Esophagus (tissue), 2 donors: ENCODE results near the gene AZIN2. TPM values are rescaled to one million over a fixed set of nuclear protein-coding genes. Genes with fewer than 3 reads are reported as not detected.
"Not testable (repeated sequence)": the region's sequence is repeated elsewhere in the genome, so short reads cannot be mapped to it uniquely, and the experiment has no call there.

Source experiments
- H3K27ac ChIP-seq, 2 donors: one replicate each; pipeline ENCODE4 v1.5.1; 2013; ENCODE audit warnings: low read depth in 2 of 2, mild to moderate bottlenecking in 2 of 2, inconsistent platforms in 1 of 2, low read length in 1 of 2, moderate library complexity in 1 of 2
- H3K27me3 ChIP-seq, 2 donors: one replicate each; pipeline ENCODE4 v1.6.1; 2013; ENCODE audit warnings: low read length in 2 of 2, control low read depth in 1 of 2, mild to moderate bottlenecking in 1 of 2; ENCODE audit not compliant: insufficient read depth in 2 of 2, control insufficient read depth in 1 of 2
- H3K36me3 ChIP-seq, 2 donors: one replicate each; pipeline ENCODE4 v1.6.1; 2013; ENCODE audit warnings: low read length in 1 of 2; ENCODE audit not compliant: control insufficient read depth in 2 of 2, insufficient read depth in 2 of 2
- H3K4me1 ChIP-seq, 2 donors: one replicate each; pipeline ENCODE4 v1.6.1; 2013; ENCODE audit warnings: low read length in 1 of 2; ENCODE audit not compliant: control insufficient read depth in 2 of 2, insufficient read depth in 2 of 2
- H3K4me3 ChIP-seq, 2 donors: one replicate each; pipeline ENCODE4 v1.5.1; 2013; ENCODE audit warnings: low read length in 2 of 2, mild to moderate bottlenecking in 2 of 2, low read depth in 1 of 2, moderate library complexity in 1 of 2
- H3K9me3 ChIP-seq, 2 donors: one replicate each; pipeline ENCODE4 v1.6.1; 2013; ENCODE audit warnings: mild to moderate bottlenecking in 2 of 2, low read depth in 1 of 2, low read length in 1 of 2, moderate library complexity in 1 of 2; ENCODE audit not compliant: control insufficient read depth in 2 of 2, insufficient read depth in 1 of 2
- WGBS, 2 donors: extraction: QIAGEN DNeasy Blood & Tissue Kit; methylation state at CpG; one replicate each; pipeline ENCODE4 v1.1.7; 2013; 5-methylcytosine and 5-hydroxymethylcytosine counted together
- polyA plus RNA-seq, 2 donors: library from polyadenylated mRNA; stranded (reverse); fragments of 200-250 nt; gene quantifications; one replicate each; pipeline ENCODE4 v1.2.3, GENCODE V29; 2013
- donor health status: healthy with polysubstance abuse.
- donor health status: Bipolar disorder and iron deficiency.

The AZIN2 gene
- polyA plus RNA-seq, 2 donors, result 0.63 to 0.72 TPM

- no peaks in the 10 kb centered on the region for H3K4me1 ChIP-seq
- H3K36me3 ChIP-seq, result peaks cover 0 to 6% of the 10 kb centered on the region in 2 donors
- no peak overlapping the region for H3K27ac ChIP-seq
- H3K27me3 ChIP-seq, result no peaks in the 10 kb centered on the region
- WGBS, 2 donors, result 74 to 80% methylated on average over 2 of the region's 2 CpGs
- no peaks in the 10 kb centered on the region for H3K9me3 ChIP-seq
- H3K4me3 ChIP-seq, result no peak overlapping the region
Observed at GRCh38 chr1:33131191-33131590, 50.2 kb downstream of the AZIN2 start.

DNA sequence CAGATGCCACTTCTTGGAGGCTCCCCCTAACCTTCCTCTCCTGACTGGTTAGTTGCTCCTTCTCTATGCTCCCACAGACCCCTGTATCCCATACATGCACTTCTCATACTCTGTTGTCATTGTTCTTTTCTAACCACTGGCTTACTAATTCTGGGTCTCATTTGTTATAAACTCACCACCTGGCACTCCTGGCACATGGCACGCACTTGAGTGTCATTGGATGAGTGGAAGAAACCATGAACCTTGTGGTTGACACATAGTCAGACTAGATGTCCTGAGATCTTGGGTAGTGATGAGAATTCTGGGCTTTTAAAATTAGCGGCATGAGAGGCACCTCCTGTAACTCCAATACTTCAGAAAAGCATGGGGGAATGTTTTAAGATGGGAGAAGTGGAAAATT, 51.6 kb downstream of the AZIN2 start:
- Histone ChIP-seq H3K27me3 (no peaks in the 10 kb centered on the region), H3K4me1 (no peaks in the 10 kb centered on the region), H3K9me3 (no peaks in the 10 kb centered on the region), H3K27ac (no peak overlapping the region), H3K4me3 (no peak overlapping the region), H3K36me3 (peaks cover 0 to 6% of the 10 kb centered on the region in 2 donors)
- WGBS, 2 donors, result 92 to 99% methylated on average over 2 of the region's 2 CpGs

DNA sequence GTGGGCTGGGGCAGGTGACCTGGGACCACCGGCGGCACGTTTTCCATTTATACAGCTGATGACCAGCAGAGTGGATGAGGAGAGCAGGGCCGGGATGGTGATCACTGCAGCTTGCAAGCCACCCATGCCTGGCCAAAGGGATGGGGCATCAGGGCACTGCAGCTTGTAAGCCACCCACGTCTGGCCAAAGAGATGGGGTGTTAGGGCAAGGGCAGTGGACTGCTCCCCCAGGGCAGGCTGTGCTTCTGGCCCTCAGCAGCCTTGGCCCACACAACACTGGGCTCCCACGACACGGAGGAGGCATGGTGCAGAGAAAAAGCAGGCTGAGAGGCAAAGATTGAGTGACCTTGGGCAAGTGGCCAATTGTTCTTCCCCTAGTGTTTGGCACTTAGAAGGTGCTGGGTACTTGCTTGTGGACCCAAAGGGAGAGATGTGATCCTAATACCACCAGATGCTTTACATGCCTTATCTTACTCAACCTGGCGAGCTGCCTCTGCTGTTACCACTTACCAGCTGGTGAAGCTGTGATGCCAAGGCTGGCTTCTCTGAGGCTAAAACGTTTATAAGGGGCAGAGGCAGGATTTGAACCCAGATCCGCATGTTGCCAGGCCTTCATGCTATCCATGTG, 52.6 kb downstream of the AZIN2 start:
- H3K4me1 ChIP-seq, result no peaks in the 10 kb centered on the region
- H3K36me3 ChIP-seq, result peaks cover 0 to 6% of the 10 kb centered on the region in 2 donors
- 84% methylated on average over 10 of the region's 10 CpGs for WGBS, 2 donors
- H3K4me3 ChIP-seq, result no peak overlapping the region
- no peaks in the 10 kb centered on the region for H3K27me3 ChIP-seq
- H3K27ac ChIP-seq, result no peak overlapping the region
- no peaks in the 10 kb centered on the region for H3K9me3 ChIP-seq

GRCh38 chr1:33136041-33136440, 55.1 kb downstream of the AZIN2 start:
- H3K4me3 ChIP-seq, H3K4me1 ChIP-seq, H3K36me3 ChIP-seq, H3K27ac ChIP-seq, H3K27me3 ChIP-seq, H3K9me3 ChIP-seq: not testable (repeated sequence)
- 94% methylated on average over 1 of the region's 1 CpG for WGBS, 2 donors

GRCh38 chr1:33137800-33138199, 56.8 kb downstream of the AZIN2 start:
- Histone ChIP-seq H3K4me3 (no peak overlapping the region), H3K9me3 (no peaks in the 10 kb centered on the region)
- 52 to 62% methylated on average over 8 of the region's 8 CpGs for WGBS, 2 donors

GRCh38 chr1:33140153-33141149, 59.5 kb downstream of the AZIN2 start:
- Histone ChIP-seq H3K36me3 (peaks cover 0 to 3% of the 10 kb centered on the region in 2 donors), H3K9me3 (no peaks in the 10 kb centered on the region), H3K4me1 (peaks cover 2 to 3% of the 10 kb centered on the region in 2 donors), H3K4me3 (no peak overlapping the region), H3K27ac (no peak overlapping the region), H3K27me3 (no peaks in the 10 kb centered on the region)
- 53 to 63% methylated on average over 9 of the region's 9 CpGs for WGBS, 2 donors

More at GRCh38 chr1:33137800-33138199, 56.8 kb downstream of the AZIN2 start:
- peaks cover 0 to 3% of the 10 kb centered on the region in 2 donors for H3K36me3 ChIP-seq
- H3K27me3 ChIP-seq, result no peaks in the 10 kb centered on the region
- peaks cover 0 to 2% of the 10 kb centered on the region in 2 donors for H3K4me1 ChIP-seq
- no peak overlapping the region for H3K27ac ChIP-seq

- Histone ChIP-seq H3K36me3 (peaks cover 0 to 5% of the 10 kb centered on the region in 2 donors), H3K4me1 (peaks cover 2 to 3% of the 10 kb centered on the region in 2 donors), H3K4me3 (no peak overlapping the region), H3K27me3 (no peaks in the 10 kb centered on the region), H3K9me3 (no peaks in the 10 kb centered on the region), H3K27ac (no peak overlapping the region)
- WGBS, 2 donors, result 73 to 86% methylated on average over 2 of the region's 2 CpGs
Observed at GRCh38 chr1:33141216-33141615, 60.3 kb downstream of the AZIN2 start.

- Histone ChIP-seq H3K27ac (no peak overlapping the region), H3K27me3 (no peaks in the 10 kb centered on the region), H3K4me3 (no peak overlapping the region), H3K4me1 (peaks cover 2 to 3% of the 10 kb centered on the region in 2 donors), H3K36me3 (peaks cover 3 to 8% of the 10 kb centered on the region in 2 donors), H3K9me3 (no peaks in the 10 kb centered on the region)
- WGBS, 2 donors, result 65% methylated on average over 3 of the region's 3 CpGs
Observed at GRCh38 chr1:33141781-33142180, 60.8 kb downstream of the AZIN2 start.

GRCh38 chr1:33142483-33143064, 61.6 kb downstream of the AZIN2 start:
- no peak overlapping the region for H3K4me3 ChIP-seq
- peaks cover 2 to 3% of the 10 kb centered on the region in 2 donors for H3K4me1 ChIP-seq
- H3K9me3 ChIP-seq, result no peaks in the 10 kb centered on the region
- H3K27me3 ChIP-seq, result no peaks in the 10 kb centered on the region
- H3K27ac ChIP-seq, result no peak overlapping the region
- 77 to 84% methylated on average over 7 of the region's 7 CpGs for WGBS, 2 donors
- H3K36me3 ChIP-seq, result peaks cover 4 to 14% of the 10 kb centered on the region in 2 donors
